ENCODE results near the gene CYFIP2.

The CYFIP2 gene

GRCh38 chr5:157328277-157328912 is 62.5 kb downstream of the CYFIP2 start:
- peak; percentile 88 for DNase-seq

- DNase-seq = no peak
Observed at GRCh38 chr5:157331807-157332206, 65.9 kb downstream of the CYFIP2 start.

DNA sequence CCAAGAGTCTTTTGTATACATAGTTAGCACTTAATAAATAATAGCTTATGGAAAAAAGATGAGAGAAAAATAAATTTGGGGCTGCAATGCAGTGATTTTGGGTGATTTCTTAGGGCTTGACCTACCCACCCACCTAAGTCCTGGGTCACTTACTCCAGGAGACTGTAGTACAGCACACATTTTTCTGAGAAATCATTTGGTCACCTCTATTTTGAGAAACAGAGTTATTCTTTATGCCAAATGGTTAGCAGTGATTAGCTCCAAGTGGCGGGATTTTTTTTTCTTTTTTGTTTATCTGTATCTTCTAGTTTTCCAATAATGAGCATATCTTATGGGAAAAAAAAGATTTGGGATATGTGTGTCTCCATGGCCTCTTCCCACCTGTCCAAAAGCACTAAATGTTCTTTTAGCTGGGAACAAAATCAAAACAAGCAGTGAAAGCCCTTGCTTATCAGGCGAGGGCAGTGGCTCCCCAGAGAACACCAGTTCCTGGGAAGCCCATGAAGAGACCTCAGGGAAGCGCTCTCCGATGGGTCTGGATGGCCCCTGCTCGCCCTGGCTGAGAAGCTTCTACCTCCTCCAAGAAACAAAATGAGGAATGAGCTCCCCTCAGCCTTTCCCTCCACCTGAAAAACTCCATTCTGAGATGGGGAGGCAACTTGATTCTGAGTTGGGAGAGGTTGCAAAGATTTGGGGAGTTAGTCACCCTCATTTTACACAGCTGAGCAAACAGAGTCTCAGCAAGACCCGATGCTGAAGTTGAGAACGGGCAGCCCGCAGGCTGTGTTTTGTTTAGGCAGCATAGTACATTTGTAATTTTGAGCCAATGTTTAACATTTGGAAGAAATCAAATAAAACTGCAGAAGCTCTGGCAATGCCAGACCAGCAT is 69.9 kb downstream of the CYFIP2 start:
- no peak for DNase-seq

DNA sequence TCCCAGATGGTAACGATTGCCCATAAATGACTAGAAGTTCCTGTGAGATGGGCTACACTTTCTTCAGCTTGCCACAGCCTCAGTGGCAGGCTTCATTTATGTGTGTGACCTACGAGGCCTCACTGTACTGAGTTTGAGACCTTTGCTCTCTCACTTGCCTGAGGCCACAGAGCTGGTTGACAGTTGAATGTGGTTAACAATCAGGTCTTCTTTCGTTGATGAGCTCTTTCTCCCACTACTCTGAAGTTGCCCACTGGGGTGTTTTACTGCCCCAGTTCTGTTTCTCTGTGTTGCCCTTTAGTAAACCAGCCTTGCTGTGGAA is 70.5 kb downstream of the CYFIP2 start:
- peak; percentile 35 for DNase-seq

DNA sequence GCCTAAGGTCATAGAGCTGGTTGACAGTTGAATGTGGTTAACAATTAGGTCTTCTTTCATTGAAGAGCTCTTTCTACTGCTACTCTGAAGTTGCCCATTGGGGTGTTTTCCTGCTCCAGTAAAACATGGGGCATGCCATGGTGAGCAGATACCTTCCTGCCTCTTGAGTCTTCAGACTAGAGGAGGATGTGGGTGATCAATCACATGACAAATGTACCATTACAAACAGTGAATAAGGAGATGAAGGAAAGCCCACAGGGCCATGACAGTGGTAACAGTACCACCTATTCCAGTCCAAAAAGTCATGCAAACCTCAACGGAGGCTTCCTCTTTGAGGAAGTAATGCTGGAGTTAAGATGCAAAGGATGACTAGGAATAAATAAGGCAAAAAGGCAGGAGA is 73.5 kb downstream of the CYFIP2 start:
- DNase-seq = no peak

- DNase-seq = no peak
Observed at GRCh38 chr5:157342822-157343402, 77.0 kb downstream of the CYFIP2 start.

- DNase-seq = no peak
Observed at GRCh38 chr5:157343842-157344790, 78.2 kb downstream of the CYFIP2 start.

DNA sequence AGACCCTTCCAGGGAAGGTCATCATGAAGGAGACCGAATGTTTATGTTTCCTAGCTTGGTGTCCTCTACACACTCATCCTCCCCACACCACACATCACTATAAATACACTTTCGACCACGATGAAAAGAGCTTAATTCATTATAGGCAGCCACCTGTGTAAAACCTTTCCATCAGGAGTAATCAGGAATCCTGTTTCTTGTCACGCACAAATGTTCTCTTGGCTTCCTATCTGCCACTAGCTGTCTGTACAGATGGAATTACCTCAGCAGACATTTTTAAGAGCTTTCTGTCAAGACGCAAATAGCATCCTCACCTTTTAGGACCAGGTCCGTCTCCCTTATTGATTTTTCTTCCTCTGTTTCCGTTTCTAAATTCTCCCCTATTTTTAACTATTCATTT is 79.1 kb downstream of the CYFIP2 start:
- DNase-seq = no peak

DNA sequence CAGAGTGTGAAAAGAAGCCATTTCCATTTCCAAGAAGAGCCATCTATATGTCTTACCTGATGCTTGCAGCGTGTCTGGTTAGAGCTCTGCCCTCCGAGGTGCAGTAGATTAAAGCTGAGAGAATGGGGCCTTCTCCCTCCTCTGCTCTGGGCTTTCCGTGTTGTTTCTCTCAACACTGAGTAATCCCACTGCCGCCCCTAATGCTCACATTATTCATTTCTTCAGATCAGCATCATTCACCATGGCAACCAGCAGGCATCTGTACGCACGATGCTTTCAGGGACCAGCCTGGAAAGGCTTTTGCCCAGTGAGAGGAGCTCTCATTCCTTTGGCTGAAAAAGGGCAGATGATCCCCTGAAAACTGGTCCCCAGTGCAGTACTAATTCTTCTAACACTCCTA is 79.6 kb downstream of the CYFIP2 start:
- DNase-seq = no peak

- no peak for DNase-seq
Observed at GRCh38 chr5:157347301-157348048, 81.6 kb downstream of the CYFIP2 start.

- DNase-seq = no peak
Observed at GRCh38 chr5:157348049-157348400, 82.1 kb downstream of the CYFIP2 start.

DNA sequence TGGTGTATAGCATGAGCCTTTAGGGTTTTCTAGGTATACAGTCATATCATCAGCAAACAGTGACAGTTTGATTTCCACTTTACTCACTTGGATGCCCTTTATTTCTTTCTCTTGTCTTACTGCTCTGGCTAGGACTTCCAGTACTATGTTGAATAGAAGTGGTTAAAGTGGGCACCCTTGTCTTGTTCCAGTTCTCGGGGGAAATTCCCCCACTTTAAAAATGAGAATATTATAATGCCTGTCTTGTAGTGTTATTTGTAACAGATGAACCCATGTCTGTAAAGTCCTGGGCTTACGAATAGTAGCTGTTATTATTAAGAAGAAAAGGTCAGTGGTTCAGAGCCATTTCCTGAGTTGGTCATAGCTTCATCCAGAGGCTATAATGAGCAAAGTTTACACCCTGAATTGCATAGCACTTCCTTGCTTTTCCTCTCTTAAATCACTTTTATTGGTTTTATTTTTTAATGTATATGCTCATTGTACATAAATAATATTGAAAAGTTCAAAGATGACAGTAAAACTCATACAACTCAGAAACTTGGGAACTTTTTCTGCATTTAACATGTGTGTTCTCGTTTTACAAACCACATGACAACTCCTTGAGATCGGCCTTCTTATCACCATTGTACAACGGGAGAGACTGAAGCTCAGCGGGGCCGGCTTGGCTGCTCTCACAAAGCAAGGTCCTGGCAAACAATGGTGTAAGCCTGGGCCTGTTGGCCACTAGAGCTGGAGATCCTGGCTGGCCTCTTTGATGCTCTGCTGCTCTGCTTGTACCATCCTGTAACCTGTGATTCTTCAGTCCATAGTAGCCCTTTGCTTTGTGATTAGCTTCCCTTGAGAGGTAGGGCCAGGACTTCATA is 85.2 kb downstream of the CYFIP2 start:
- no peak for DNase-seq

- DNase-seq = no peak
Observed at GRCh38 chr5:157351802-157352092, 85.8 kb downstream of the CYFIP2 start.

GRCh38 chr5:157352756-157353340 is 86.9 kb downstream of the CYFIP2 start:
- DNase-seq = no peak

GRCh38 chr5:157354800-157355199 is 88.9 kb downstream of the CYFIP2 start:
- DNase-seq = no peak

DNA sequence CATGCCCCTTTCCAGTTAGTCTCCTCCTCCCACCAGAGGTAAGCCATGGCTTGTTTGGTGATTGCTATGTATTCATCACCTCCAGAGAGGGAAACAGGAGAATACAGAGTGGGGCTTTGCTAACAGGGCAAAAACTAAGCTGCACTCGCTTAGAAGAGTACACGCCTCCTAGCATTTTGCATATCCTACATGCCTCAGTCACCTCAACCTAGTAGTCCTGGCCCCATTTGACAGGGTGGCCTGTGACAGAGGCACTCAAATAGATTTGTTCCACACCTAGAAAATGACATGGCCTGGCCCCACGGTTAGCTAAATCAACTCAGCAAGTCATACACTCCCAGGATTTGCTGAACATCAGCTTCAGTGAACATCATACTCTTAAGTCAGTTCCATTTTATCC is 90.7 kb downstream of the CYFIP2 start:
- DNase-seq = no peak

DNA sequence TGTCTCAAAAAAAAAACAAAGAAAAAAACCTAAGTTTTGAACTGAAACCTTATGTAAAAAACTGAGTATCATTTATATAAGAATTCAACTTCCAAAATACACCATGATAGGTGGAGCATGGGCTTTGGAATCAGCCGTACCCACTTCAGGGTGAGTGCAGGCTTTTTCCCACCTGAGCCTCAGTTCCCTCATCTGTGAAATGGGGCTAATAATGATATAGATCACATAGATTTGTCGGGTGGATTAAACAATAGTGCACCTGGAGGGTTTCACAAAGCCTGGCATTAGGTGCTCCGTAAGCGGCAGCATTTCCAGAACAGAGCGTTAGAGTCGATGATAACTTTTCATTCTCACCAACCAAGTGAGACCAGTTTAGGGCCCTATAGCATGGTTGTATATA is 91.9 kb downstream of the CYFIP2 start:
- no peak for DNase-seq

DNA sequence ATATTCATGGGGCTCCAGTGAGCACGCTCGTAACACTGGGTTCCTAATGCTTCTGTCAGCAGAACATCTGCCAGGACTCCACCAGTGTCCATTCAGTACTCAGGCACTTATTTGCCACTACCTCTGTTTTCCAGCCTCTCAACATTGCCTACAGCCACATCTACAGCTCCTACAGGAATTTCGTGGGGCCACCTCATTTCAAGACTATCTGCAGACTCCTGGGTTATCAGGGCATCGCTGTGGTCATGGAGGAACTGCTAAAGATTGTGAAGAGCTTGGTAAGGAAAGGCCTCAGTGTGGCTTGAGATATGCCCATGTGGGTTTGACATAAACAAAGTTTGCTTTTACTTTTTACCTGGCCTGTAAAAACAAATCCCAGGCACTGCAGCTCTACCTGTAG is 92.9 kb downstream of the CYFIP2 start:
- DNase-seq = no peak

- DNase-seq = no peak
Observed at GRCh38 chr5:157359356-157360055, 93.6 kb downstream of the CYFIP2 start.

GRCh38 chr5:157362012-157362411 is 96.1 kb downstream of the CYFIP2 start:
- peak; percentile 87 for DNase-seq

GRCh38 chr5:157362502-157362901 is 96.6 kb downstream of the CYFIP2 start:
- DNase-seq = no peak

Data from MV-4-11 (cell line).